SH-SY5Y (cell line): ENCODE results near the gene KLHL33.
A peak's percentile ranks its signal among the peaks of the same experiment; 100 is the strongest.

Experiments
- GATA2 ChIP-seq: IDR thresholded peaks from 2 replicates; pipeline ENCODE4 v1.6.1; 2011; ENCODE audit warnings: mild to moderate bottlenecking, low read depth, low read length
- GATA3 ChIP-seq: IDR thresholded peaks from 2 replicates; pipeline ENCODE4 v1.6.1; 2011; ENCODE audit warnings: low read depth, mild to moderate bottlenecking, low read length, moderate library complexity

KLHL33 gene

DNA sequence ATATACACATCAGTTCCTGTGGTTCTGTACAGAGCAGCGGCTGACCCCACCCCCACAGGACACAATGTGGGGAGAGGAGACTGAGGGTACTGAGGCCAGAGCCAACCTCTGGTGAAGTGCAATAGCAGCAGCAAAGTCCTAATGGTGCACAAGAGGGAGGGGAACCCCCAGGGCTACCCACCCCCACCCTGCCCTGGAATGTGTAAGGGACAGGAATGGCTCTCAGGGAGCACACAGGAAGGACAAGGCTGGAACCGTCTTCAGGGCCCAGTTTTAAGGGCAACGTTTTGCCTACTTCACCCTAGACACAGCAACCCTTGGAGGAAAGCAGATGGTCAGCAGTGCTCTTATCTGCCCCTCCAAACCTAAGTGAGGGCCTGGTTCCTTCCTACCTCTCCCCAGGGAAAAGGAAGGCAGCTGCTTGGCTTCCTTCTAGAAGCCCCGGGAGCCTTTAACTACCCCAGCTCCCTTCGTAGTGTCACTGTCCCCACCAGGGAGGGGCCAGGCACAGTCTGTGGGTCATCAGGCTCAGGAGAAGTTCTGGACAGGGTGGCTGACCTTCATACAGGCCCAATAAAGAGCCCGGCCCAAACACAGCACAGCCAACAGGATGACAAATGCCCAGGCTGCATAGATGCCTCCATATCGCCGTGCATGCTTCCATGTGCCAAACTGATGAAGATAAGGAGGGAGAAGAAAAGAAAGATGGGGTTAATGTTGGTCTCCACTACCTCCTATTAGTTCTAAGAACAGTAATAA, 22.2 kb upstream of the KLHL33 start:
- TF ChIP-seq GATA2 (no peak), GATA3 (no peak)

DNA sequence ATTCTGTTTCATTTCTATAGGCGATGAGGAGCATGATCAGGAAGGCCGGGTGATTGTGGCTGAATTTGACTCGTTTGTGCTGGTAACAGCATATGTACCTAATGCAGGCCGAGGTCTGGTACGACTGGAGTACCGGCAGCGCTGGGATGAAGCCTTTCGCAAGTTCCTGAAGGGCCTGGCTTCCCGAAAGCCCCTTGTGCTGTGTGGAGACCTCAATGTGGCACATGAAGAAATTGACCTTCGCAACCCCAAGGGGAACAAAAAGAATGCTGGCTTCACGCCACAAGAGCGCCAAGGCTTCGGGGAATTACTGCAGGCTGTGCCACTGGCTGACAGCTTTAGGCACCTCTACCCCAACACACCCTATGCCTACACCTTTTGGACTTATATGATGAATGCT, 21.0 kb upstream of the KLHL33 start:
- TF ChIP-seq GATA3 (no peak), GATA2 (no peak)

DNA sequence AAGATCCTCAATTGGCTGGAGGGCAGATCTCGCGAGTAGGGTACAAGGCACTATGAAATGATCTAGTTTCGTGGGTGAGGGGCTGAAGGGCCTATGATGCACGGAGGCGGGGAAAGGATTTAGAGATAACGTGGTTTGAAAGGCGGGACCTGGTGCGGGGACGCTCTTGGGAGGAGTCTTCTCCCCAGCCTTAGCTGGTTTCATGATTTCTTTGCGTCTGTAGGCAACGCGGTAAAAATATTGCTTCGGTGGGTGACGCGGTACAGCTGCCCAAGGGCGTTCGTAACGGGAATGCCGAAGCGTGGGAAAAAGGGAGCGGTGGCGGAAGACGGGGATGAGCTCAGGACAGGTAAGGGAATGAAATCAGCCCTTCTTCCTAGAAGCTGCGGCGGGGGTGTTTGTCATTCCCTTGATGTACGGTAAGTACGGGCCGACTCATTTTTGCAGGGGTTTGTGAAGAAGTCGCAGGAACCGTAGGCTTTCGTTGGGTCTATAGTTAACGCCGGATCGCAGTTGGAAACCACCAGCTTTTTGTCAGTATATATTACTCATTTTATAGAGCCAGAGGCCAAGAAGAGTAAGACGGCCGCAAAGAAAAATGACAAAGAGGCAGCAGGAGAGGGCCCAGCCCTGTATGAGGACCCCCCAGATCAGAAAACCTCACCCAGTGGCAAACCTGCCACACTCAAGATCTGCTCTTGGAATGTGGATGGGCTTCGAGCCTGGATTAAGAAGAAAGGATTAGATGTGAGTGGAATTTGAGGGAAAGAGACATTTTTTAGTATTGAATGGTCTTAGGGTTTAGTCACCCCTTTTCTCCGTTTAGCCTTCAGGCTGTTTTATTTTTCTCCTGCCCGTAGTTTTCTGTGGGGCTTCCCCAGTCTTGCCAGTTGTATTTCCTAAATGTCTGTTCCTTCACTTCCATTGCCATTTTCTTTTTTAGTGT, 19.7 kb upstream of the KLHL33 start:
- TF ChIP-seq GATA2 (peak; percentile 82), GATA3 (no peak)

DNA sequence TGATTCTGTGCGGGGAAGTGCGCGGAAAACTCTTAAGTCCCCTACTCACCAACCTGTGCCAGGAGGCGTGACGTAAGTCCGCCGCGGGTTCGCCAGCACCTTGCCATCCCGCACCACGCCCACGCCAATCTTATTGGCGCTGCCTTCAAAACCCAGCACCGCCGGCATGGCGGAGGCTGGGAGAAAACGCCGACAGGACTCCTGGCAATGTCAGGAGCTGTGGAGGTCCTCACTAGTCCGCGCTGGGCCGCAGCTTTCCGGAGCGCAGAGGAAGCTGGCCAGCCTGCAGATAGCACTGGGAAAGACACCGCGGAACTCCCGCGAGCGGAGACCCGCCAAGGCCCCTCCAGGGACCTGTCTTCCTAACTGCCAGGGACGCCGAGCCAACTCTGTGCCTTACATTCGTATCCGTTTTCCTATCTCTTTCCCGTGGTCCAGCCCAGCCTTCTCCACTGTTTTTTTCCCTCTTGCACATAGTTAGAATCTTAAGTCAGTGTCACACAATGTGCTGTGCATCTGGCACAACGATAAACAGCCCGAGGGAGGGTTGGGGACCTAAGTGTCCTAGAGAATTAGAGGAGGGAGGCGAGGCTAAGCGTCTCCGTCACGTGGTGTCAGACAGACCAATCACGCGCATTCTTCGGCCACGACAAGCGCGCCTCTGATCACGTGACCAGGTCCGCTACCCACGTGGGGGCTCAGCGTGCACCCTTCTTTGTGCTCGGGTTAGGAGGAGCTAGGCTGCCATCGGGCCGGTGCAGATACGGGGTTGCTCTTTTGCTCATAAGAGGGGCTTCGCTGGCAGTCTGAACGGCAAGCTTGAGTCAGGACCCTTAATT, 18.8 kb upstream of the KLHL33 start, which contains the start of the genes APEX1 and OSGEP:
TSS of gene APEX1 (plus strand) at position 711 of the 839 bp plus-strand sequence. CDS start 420 bp downstream, outside the sequence.
TSS of gene OSGEP (minus strand) at position 297 of the 839 bp plus-strand sequence. CDS start at position 168, 129 bp downstream.
- TF ChIP-seq GATA3 (no peak), GATA2 (no peak)

DNA sequence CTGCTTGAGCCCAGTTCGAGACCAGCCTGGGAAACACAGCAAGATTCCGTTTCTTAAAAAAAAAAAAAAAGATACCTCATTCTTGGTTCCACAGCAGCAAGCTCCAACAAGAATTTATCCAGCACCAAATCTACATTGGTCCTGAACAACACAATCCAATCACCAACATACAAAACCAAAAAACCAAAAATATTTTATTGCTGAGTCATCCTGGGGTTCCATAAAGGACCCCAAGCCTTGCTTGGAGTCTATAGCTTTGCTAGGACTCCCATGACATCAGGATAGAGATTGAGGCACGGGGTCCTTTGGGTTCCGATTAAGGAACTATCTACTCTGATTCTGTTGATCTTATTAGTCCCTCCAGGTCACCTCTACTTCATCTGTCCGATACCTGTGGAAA, 10.9 kb upstream of the KLHL33 start:
- no peak for TF ChIP-seq GATA2
- no peak for TF ChIP-seq GATA3

DNA sequence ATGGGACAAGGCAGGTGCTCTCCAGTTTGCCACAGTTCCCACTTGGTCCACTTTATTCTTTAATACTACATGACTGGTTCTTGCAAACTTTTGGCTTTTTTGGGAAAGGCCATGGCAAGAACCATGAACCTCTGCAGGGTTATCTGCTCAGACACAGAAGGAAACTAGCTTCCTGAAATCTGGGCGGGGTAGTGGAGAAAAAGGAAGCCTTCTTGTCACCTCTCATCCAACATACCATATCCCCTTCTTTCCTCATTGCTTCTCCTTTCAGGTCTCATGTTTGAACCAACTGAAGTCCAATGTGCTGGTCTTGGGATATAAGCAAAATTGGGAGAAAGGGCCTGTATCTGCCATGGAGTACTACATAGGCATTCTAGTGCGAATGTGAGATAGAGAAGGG, 5.5 kb upstream of the KLHL33 start:
- TF ChIP-seq GATA2 (no peak), GATA3 (no peak)

DNA sequence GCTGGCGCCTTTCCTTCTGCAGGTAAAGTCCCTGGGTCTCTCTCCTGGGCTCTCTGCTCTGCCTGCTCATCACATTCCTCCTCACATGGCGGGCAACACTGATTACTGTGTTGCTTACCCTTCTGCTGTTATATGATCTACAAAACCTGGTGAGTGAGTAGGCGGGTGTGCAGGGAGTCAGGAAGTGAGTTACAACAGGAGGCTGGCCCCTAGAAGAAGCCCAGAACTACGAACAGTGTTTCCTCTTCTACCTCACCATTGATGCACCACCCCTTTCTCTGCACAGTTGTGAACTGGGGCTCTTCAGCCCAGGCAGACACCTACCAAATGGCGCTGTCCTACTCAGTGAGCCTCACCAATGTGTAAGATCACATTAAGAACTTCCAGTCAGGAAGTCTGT, 4.9 kb upstream of the KLHL33 start:
- no peak for TF ChIP-seq GATA3
- no peak for TF ChIP-seq GATA2

DNA sequence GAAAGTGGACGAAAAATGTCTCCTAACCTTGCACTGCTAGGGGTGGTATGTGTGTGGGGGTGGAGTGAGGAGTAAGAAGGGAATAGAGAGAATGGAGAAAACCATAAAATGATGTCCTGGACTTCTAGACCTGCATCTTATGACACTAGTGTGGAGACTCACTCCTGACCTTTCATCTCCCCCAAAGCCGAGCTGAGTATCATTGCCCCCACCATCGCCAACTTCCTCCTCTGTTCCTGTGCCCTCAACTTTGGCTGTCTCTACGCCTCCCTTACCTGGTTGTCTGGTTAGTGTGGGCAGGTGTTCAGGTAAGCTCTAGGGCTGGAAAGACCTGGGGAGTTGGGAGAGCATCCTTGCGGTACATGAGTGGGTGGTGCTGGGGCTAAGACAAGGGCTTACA, 4.5 kb upstream of the KLHL33 start:
- TF ChIP-seq GATA2 = no peak

DNA sequence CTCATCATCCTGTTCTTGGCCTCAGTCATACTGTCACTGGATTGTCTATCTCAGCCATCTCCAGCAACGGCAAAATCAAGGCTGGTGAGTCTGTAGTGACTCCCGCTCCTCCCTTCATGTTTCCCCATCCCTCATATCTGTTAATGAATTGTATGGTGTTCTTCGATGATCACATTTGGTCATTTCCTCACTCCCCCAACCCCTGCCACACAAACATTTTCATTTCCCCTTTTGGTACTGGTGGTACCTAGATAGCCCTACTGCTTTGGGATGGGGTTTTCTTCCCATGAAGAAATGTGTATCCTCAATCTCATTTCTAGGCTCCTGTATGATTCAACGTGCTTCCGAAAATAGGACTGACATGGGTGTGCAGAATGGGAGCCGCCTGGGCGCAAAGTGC, 2.7 kb upstream of the KLHL33 start:
- TF ChIP-seq GATA3 (no peak), GATA2 (no peak)

DNA sequence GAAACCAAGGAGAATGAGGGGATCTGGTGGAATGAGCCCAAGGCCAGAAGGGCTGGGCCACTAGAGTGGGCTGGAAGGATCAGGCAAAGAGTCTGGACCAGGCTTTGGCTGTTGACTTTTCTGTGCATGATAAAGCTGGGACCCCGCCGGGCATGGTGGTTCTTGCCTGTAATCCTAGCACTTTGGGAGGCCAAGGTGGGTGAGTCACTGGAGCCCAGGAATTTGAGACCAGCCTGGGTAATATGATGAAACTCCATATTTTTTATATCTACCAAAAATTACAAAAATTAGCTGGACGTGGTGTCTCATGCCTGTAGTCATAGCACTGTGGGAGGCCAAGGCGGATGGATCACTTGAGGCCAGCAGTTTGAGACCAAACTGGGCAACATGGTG, 393 bp upstream of the KLHL33 start:
- no peak for TF ChIP-seq GATA3
- no peak for TF ChIP-seq GATA2

DNA sequence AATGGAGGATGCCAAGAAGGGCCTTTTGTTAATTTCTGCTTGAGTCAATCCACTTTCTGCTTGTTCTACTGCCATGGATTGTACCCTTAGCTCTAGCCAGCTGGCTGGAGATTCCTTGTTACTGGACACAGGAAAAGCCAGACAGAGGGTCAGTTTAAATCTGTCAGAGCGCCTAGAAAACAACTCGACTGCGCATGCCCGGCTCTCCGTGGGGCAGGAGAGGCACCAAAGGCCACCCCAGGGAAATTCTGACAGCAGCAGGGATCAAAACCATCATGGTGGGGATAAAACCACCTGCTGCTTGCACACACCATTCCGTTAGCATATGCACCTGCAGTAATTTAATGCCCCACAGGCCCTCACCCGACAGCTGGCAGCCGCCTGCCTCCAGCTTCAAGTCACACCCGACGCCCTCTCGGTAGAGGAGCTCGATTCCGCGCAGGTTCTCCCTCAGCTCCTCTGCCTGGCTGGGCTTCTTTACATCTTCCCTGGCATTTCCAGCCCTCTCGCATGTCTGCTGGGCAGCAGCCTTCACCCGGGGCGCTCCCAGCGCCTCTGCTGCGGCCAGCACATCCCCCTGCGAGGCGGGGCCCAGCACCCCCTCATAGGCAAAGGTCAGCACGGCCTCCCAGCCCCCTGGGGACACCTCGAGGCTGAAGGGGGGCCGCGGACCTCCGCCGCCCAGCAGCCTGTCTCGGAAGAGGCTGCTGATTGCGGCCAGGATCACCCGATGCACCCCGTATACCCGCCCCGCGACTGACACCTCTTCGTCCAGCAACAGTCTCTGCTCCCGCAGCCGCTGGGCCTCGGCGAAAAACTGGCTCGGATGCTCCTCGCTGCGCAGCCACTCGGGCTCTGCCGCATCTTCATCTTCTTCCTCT, 1.0 kb downstream of the KLHL33 start:
- TF ChIP-seq GATA3 (no peak), GATA2 (no peak)

DNA sequence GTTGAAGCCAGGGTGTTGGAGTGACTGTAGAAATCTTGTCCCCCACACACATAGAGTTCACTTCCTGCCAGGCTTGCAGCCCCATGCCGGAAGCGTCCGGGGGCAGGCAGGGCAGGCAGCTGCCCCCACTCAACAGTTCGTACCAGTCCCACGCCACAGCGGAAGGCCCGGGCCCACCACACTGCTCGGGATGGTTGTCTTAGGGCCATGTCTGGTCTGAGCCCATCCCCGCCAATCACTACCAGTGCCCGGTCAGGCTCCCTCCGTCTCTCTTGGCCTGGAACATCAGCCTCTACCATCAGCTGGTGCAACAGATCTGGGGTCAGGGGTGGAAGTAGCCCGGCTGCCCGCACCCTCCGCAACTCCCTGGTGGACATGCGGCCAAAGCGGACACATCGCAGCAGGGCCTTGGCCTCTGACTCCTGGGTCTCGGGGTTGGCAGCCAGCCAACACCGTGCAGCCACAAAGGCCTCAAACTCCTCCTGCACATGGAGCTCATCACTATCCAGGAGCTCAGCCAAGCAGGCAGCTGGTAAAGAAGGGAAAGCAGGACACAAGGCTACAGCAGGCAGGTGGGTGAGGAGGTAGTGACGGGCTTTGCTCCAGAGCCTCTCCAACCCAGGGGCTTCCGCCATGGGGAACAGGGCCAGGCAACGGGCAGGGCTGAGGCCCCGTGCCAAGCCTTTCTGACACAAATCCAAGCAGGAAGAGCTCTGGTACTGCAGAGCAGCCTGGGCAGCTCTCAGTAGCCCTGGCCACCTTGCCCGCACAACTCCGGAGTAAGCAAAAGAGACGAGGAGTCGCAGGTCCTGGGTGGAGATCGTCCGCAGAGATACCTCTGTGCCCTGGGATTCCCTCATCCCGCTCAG, 5.9 kb downstream of the KLHL33 start:
- TF ChIP-seq GATA2 (no peak), GATA3 (no peak)
